ENCODE results near the gene KCNQ1.

- no peak for TF ChIP-seq CTCF (IDR thresholded peaks at IDR 0.05; ENCODE audit: insufficient read depth, low read length, poor library complexity, severe bottlenecking)
- TF ChIP-seq EZH2phosphoT487 (conservative IDR thresholded peaks at IDR 0.05; ENCODE audit: low read length): no peak
Observed at GRCh38 chr11:2830886-2831285, 386.1 kb downstream of the KCNQ1 start.
